ENCODE data around the gene ANGPTL8.

ANGPTL8 gene

GRCh38 chr19:11239377-11240000 is at the start of gene ANGPTL8:
Gene ANGPTL8 (plus strand): TSS chr19:11239619. CDS start chr19:11239638, 19 bp downstream.
- DNase-seq (ENCODE audit: low read depth in 2 of 2), result no peak

GRCh38 chr19:11190501-11190900 is 48.9 kb upstream of the ANGPTL8 start:
- no peak for DNase-seq (ENCODE audit: low read depth in 2 of 2)

GRCh38 chr19:11191273-11191755 is 48.1 kb upstream of the ANGPTL8 start:
- DNase-seq (ENCODE audit: low read depth in 2 of 2), result no peak

- DNase-seq (ENCODE audit: low read depth in 2 of 2), result no peak
These were observed 47.5 kb upstream of the ANGPTL8 start for GRCh38 chr19:11191934-11192333.

- DNase-seq (ENCODE audit: low read depth in 2 of 2), result no peak
These were observed 46.2 kb upstream of the ANGPTL8 start for GRCh38 chr19:11192957-11193939.

GRCh38 chr19:11194173-11194572 is 45.2 kb upstream of the ANGPTL8 start:
- DNase-seq (ENCODE audit: low read depth in 2 of 2), result no peak

DNA sequence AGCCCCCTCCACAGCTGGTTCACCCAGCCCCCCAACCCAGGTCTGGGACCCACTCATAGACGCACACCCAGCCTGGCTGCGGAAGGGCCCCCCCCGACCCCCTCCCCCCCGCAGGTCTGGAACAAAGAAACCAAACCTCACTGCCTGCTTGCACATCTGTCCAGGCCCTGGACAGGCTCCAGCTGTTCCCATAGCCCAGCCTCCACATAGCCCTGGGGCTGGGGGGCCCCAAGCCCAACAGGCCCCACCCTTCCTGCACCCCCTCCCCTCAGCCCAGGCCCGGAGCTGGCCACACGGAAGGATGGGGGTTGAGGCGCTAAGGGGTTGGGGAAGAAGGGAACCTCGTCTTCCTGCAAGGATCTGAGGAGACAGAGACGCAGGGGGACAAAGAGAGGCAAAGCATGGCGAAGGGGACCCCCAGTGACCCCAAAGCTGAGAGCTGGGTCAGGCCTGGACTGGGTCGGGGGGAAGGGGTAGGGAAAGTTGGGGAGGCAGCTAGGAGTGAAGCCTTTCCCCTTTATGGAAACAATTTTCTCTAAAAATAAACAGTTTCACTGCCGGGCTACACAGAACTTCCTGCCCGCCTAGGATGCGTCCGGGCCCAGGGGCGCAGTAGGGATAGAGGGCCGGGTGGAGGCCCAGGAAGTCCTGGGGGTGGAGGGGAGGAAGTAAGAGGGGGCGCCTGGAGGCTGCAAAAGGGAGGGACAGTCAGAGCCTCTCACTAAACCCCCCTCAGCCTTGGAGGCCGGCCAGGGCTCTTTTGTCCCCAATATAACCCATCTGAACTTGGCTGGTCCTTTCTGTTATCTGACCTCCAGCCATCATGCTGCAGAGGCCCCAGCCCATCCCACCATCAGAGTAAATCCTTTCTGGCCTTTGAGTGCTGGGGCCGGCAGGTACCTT is 44.5 kb upstream of the ANGPTL8 start:
- no peak for DNase-seq (ENCODE audit: low read depth in 2 of 2)

- DNase-seq (ENCODE audit: low read depth in 2 of 2), result no peak
These were observed 43.7 kb upstream of the ANGPTL8 start for GRCh38 chr19:11195681-11196080.

- no peak for DNase-seq (ENCODE audit: low read depth in 2 of 2)
These were observed 42.8 kb upstream of the ANGPTL8 start for GRCh38 chr19:11196406-11197287.

- DNase-seq (ENCODE audit: low read depth in 2 of 2), result peak; percentile 59 to 62
These were observed 41.9 kb upstream of the ANGPTL8 start, which contains the start of gene KANK2 for GRCh38 chr19:11197291-11198174. Gene KANK2 (minus strand): TSS chr19:11197545. CDS start chr19:11194511, 3,034 bp downstream.

DNA sequence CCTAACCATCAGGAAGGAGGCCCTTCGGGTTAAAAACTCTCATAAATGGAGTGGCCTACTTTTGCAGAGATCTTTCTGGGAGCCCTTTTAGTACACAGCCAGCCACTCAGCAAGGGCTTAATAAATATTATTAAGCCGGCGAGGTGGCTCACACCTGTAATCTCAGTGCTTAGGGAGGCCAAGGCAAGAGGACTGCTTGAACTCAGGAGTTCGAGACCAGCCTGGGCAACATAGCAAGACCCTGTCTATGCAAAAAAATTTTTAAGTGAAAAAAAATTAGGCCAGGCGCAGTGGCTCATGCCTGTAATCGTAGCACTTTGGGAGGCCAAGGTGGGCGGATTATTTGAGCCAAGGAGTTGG is 41.3 kb upstream of the ANGPTL8 start:
- no peak for DNase-seq (ENCODE audit: low read depth in 2 of 2)

DNA sequence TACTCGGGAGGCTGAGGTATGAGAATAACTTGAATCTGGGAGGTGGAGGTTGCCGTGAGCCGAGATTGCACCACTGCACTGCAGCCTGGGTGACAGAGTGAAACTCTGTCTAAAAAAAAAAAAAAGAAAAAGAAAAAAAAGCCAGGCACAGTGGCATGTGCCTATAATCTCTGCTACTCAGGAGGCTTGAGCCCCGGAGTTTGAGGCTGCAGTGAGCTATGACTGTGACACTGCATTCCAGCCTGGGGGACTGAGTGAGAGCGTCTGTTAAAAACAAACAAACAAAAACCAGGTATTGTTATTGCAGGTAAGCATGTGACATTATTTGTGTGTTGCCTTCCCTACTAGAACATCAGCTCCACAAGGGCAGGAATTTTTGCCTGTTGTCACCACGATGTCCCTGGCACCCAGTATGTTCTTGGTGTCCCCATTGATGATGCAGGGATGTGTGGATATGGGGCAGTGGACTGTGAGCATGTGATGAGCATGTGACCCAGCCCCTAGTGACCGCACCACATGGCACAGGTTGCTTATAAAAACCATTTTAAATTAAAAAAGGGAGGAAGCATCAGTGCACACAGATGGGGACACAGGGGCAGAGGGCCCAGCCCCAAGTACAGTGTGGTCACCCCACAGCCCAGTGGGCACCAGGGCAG is 40.5 kb upstream of the ANGPTL8 start:
- DNase-seq (ENCODE audit: low read depth in 2 of 2), result no peak

DNA sequence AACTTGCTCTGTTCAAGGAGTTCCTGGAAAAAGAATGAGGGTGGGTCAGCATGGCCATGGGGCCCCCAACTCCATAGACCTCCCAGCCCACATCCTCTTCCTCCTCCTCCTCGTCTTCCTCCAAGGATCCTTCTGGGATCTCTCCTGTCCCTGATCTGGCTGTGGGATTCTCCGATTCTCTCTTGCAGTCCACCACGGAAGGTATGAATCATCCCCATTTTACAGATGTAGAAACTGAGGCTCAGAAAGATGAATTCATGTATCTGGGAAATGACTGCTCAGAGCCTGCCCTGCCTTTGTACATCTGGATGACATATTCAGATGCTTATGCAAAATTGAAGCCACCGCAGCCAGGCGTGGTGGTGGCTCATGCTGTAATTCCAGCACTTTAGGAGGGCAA is 39.9 kb upstream of the ANGPTL8 start:
- no peak for DNase-seq (ENCODE audit: low read depth in 2 of 2)

- no peak for DNase-seq (ENCODE audit: low read depth in 2 of 2)
These were observed 39.3 kb upstream of the ANGPTL8 start for GRCh38 chr19:11200015-11200574.

DNA sequence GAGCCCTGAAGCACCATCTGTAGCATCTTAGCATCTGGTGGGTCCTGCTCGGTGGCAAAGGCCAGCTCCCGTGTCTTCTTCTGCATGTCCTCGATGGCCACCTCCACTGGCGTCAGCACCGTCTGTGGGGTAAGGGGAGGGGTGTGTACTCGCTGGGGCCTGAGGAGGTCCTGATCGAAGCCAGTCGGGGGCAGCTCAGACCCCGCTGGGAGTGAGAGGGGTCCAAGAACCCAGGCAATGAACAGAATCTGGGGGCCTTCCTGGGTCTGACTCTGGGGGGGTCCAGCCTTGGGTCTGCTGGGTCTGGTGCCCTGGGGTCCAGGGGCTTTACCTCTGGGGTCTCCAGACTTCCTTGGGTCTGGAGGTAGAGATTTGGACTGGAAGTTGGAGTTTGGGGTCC is 38.5 kb upstream of the ANGPTL8 start:
- no peak for DNase-seq (ENCODE audit: low read depth in 2 of 2)

DNA sequence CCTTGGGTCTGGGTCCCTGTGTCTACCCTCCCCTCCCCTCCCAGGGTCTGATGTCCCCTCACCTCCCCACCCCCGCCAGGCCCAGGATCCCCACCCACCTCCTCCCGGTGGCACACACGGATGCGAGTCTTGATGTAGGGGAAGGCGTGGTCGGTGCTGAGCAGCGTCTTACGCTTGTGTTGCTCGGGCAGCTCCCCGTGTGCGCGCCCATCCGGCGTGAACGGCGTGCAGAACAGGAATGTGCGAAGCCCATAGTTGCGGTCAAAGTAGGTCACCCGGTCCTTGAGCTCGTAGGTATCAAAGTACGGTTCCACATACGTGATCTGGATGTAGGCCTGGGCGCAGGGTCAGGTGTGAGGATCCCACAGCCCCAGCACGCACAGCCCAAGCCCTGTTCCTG is 37.6 kb upstream of the ANGPTL8 start:
- DNase-seq (ENCODE audit: low read depth in 2 of 2), result no peak

DNA sequence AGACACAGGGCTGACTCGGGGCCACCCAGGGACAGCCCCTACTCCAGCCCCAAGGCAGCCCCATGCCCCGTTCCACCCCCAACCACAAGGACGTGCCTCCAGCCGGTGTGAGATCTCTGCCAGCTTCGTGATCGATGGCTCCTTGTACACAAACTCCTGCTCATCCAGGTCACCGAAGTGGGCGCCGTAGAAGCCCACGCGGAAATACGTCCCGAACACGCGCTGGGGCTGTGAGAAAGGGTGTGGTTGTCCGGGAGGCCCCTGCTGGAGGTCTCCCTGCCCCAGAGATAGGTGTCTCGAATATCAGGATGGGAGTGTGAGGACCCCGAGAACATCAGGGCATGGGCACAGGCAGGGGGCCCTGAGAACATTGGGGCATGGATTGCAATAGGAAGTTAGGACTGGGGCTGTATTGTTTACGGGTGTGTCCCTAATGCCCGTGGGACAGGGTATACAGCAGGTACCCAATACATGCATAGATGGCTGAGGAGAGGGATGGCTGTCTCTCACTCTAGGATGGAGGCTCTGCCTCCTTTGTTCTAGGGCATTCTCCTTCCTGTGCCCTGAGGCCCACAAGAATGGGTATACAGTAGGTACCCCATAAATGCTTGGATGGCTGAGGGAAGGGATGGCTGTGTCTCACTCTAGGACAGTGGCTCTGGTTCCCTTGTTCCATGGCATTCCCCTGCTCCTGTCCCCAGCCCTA is 36.8 kb upstream of the ANGPTL8 start:
- no peak for DNase-seq (ENCODE audit: low read depth in 2 of 2)
